Rectal smooth muscle tissue (tissue), 1 donor: ENCODE data around the gene TMEM203.

Experiments
- H3K27ac ChIP-seq: one replicate; pipeline ENCODE4 v1.7.0; 2013; ENCODE audit warnings: low read depth, low read length, inconsistent platforms
- H3K27me3 ChIP-seq: one replicate; pipeline ENCODE4 v1.7.0; 2013; ENCODE audit warnings: low read length; ENCODE audit not compliant: control insufficient read depth, insufficient read depth
- H3K36me3 ChIP-seq: one replicate; pipeline ENCODE4 v1.7.0; 2013; ENCODE audit warnings: low read length; ENCODE audit not compliant: control insufficient read depth, insufficient read depth
- H3K4me1 ChIP-seq: one replicate; pipeline ENCODE4 v1.7.0; 2013; ENCODE audit warnings: low read length; ENCODE audit not compliant: control insufficient read depth, insufficient read depth
- H3K4me3 ChIP-seq: one replicate; pipeline ENCODE4 v1.7.0; 2013; ENCODE audit warnings: low read length
- H3K9ac ChIP-seq: one replicate; pipeline ENCODE4 v1.7.0; 2013; ENCODE audit warnings: low read length

TMEM203 gene

GRCh38 chr9:137189297-137190295 is 15.9 kb downstream of the TMEM203 start:
- peak overlapping the region; percentile 91 for H3K27ac ChIP-seq
- no peaks in the 10 kb centered on the region for H3K27me3 ChIP-seq
- peaks cover 24% of the 10 kb centered on the region for H3K4me1 ChIP-seq
- peaks cover 24% of the 10 kb centered on the region for H3K36me3 ChIP-seq
- peak overlapping the region; percentile 92 for H3K4me3 ChIP-seq
- H3K9ac ChIP-seq = peak overlapping the region; percentile 58

GRCh38 chr9:137188490-137189296 is 16.8 kb downstream of the TMEM203 start, which contains the start of the genes ANAPC2 and SSNA1:
TSS of gene ANAPC2 (minus strand) at chr9:137188560. CDS start at chr9:137188532, 28 bp downstream.
TSS of gene SSNA1 (plus strand) at chr9:137188676. CDS start at chr9:137188727, 51 bp downstream.
- Histone ChIP-seq H3K9ac (peak within 1 kb of the TSS; percentile 90), H3K4me3 (peak within 1 kb of the TSS; percentile 92), H3K4me1 (peaks cover 24% of the 10 kb centered on the region), H3K36me3 (peaks cover 26% of the 10 kb centered on the region), H3K27ac (peak within 1 kb of the TSS; percentile 91), H3K27me3 (no peaks in the 10 kb centered on the region)

DNA sequence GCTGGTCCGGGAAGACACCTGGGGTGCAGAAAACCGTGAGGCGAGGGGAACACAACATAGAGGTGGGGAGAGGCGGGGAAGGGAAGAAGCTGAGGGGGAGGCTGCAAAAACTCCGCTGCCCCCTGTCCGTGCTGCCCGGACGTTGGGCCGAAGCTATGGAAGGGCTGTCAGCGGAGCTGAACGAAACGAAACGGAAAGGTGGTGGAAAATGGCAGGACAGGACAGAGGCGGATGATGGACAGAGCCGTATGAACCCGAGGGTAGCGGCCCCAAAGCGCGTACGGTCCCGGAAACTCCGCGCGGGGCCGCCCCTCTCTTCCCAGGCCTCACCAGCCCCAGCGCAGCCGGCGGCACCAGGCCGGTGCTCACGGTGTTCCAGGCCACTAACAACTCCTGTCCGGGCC is 17.4 kb downstream of the TMEM203 start:
- Histone ChIP-seq H3K27ac (peak overlapping the region; percentile 91), H3K9ac (peak overlapping the region; percentile 66), H3K4me1 (peaks cover 24% of the 10 kb centered on the region), H3K27me3 (no peaks in the 10 kb centered on the region), H3K4me3 (peak overlapping the region; percentile 90), H3K36me3 (peaks cover 32% of the 10 kb centered on the region)

DNA sequence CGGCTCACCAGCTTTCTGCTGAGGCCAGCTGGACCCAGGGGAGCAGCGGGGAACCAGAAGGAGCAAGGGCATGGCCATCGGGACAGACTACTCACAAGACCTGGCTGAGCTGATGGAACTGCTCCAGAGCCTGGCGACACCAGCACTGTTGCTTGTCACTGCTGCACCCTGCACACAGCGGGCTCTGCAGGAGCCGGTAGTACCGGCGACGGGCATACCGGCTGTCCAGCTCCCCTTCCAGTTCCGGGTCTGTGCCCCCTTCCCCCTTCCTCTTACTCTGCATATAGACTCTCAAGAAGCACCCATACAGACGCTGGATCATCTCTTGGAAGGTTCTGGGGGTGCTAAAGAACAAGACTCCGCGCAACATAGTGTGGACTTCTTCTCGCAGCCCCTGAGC is 18.1 kb downstream of the TMEM203 start:
- Histone ChIP-seq H3K27me3 (no peaks in the 10 kb centered on the region), H3K27ac (no peak overlapping the region), H3K4me3 (peak overlapping the region; percentile 90), H3K36me3 (peaks cover 39% of the 10 kb centered on the region), H3K9ac (no peak overlapping the region), H3K4me1 (peaks cover 24% of the 10 kb centered on the region)

- no peak overlapping the region for H3K9ac ChIP-seq
- H3K27me3 ChIP-seq = no peaks in the 10 kb centered on the region
- H3K27ac ChIP-seq = no peak overlapping the region
- peaks cover 34% of the 10 kb centered on the region for H3K36me3 ChIP-seq
- H3K4me1 ChIP-seq = peaks cover 24% of the 10 kb centered on the region
- H3K4me3 ChIP-seq = peak overlapping the region; percentile 20
Observed at GRCh38 chr9:137186385-137186784, 19.1 kb downstream of the TMEM203 start.

DNA sequence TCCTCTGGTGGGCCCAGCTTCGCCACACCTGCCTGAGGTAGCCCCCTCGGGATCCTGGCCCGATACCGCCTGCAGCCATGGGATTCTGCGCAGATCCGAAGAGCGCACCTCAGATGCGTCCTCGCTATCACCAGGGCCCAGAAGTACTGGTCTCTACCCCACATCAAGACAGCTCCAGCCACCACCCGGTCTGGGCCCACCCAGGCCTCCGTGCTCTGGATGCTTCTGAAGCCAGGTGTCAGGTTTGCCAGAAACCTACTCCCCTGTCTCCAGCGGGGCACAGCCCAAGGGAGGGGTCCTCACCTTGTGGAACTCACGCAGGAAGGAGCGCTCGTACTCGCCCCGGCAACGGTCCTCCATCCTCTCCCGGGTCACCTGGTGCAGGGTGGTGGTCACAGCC is 19.5 kb downstream of the TMEM203 start:
- H3K4me3 ChIP-seq = no peak overlapping the region
- peaks cover 30% of the 10 kb centered on the region for H3K36me3 ChIP-seq
- peaks cover 24% of the 10 kb centered on the region for H3K4me1 ChIP-seq
- H3K27ac ChIP-seq = no peak overlapping the region
- H3K27me3 ChIP-seq = no peaks in the 10 kb centered on the region
- no peak overlapping the region for H3K9ac ChIP-seq

GRCh38 chr9:137184881-137185660 is 20.4 kb downstream of the TMEM203 start:
- peaks cover 24% of the 10 kb centered on the region for H3K4me1 ChIP-seq
- no peaks in the 10 kb centered on the region for H3K27me3 ChIP-seq
- no peak overlapping the region for H3K27ac ChIP-seq
- no peak overlapping the region for H3K9ac ChIP-seq
- H3K4me3 ChIP-seq = no peak overlapping the region
- H3K36me3 ChIP-seq = peaks cover 32% of the 10 kb centered on the region

GRCh38 chr9:137183980-137184595 is 21.4 kb downstream of the TMEM203 start:
- Histone ChIP-seq H3K27me3 (no peaks in the 10 kb centered on the region), H3K4me1 (peaks cover 14% of the 10 kb centered on the region), H3K36me3 (peaks cover 32% of the 10 kb centered on the region), H3K4me3 (no peak overlapping the region), H3K27ac (no peak overlapping the region), H3K9ac (no peak overlapping the region)

GRCh38 chr9:137182836-137183235 is 22.6 kb downstream of the TMEM203 start:
- Histone ChIP-seq H3K27ac (no peak overlapping the region), H3K36me3 (peaks cover 38% of the 10 kb centered on the region), H3K4me3 (no peak overlapping the region), H3K4me1 (peaks cover 14% of the 10 kb centered on the region), H3K9ac (no peak overlapping the region), H3K27me3 (no peaks in the 10 kb centered on the region)

- Histone ChIP-seq H3K4me1 (peaks cover 2% of the 10 kb centered on the region), H3K36me3 (peaks cover 38% of the 10 kb centered on the region), H3K27me3 (no peaks in the 10 kb centered on the region), H3K9ac (no peak overlapping the region), H3K27ac (no peak overlapping the region), H3K4me3 (no peak overlapping the region)
Observed at GRCh38 chr9:137181680-137182079, 23.8 kb downstream of the TMEM203 start.

GRCh38 chr9:137180491-137180890 is 25.0 kb downstream of the TMEM203 start:
- H3K27ac ChIP-seq = no peak overlapping the region
- H3K4me1 ChIP-seq = no peaks in the 10 kb centered on the region
- H3K4me3 ChIP-seq = no peak overlapping the region
- H3K27me3 ChIP-seq = no peaks in the 10 kb centered on the region
- H3K9ac ChIP-seq = no peak overlapping the region
- peaks cover 33% of the 10 kb centered on the region for H3K36me3 ChIP-seq
